ENCODE measurements around the gene ARMC9.
"Not testable (repeated sequence)": the region's sequence is repeated elsewhere in the genome, so short reads cannot be mapped to it uniquely, and the experiment has no call there.

GRCh38 chr2:231408304-231408703 is 209.9 kb downstream of the ARMC9 start:
- TF ChIP-seq CTCF (conservative IDR thresholded peaks at IDR 0.05; ENCODE audit: low read depth, low read length); EZH2 (IDR thresholded peaks at IDR 0.05; ENCODE audit: low read length, unreplicated experiment): not testable (repeated sequence)

Data from PC-3 (cell line).